GM12875 (cell line): Measurements from ENCODE around the gene EXOC6B.

Source experiments
- H3K4me3 ChIP-seq: one replicate; pipeline ENCODE4 v1.5.1; 2011; ENCODE audit warnings: low read depth, low read length, control low read depth
- TF ChIP-seq, protein P1 (sequence below): IDR thresholded peaks from 2 replicates; pipeline ENCODE4 v1.5.1; 2011; ENCODE audit warnings: low read depth, mild to moderate bottlenecking, control low read depth, inconsistent platforms, low read length, moderate library complexity, borderline replicate concordance; ENCODE audit not compliant: insufficient read depth

Gene EXOC6B

DNA sequence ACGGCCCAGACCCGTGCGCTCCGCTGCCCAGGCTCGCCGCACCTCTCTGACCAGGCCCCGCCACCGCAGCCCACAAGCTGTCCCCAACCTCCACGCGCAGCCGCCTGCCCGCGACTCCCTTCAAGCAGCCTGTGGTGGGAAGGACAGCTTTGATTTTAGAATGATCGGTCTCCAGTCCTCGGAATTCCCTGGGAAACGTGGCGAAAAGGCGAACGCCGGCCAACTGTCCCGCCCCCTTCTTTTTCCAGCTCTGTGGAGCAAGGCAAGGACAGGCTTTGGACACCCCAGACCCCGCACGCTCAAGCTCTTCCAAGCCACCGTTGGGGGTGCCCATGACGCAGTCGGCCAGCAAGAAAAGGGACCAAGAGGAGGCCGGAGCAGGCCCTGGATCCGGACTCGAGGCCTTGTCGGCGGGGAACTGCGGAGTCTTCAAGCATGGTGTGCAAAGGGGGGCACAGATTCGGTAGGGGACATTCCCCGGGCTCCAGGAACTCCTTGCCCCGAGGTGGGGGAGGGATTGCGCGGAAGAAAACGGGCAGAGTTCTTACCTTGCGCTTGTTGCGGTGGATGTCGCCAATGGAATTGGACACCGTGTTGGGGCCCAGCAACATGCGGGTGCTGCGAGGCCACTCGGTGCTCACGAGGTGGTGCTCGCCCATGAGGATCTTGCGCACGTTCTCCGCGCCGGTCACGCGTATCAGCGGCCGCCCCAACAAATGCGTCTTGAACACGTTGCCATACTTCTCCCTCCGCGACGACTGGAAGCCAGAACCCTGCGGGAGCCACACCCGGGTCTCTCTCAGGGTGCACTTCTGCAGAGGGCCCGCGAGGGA is 682.2 kb downstream of the EXOC6B start:
- H3K4me3 ChIP-seq: no peak overlapping the region
- TF ChIP-seq, protein P1, sequence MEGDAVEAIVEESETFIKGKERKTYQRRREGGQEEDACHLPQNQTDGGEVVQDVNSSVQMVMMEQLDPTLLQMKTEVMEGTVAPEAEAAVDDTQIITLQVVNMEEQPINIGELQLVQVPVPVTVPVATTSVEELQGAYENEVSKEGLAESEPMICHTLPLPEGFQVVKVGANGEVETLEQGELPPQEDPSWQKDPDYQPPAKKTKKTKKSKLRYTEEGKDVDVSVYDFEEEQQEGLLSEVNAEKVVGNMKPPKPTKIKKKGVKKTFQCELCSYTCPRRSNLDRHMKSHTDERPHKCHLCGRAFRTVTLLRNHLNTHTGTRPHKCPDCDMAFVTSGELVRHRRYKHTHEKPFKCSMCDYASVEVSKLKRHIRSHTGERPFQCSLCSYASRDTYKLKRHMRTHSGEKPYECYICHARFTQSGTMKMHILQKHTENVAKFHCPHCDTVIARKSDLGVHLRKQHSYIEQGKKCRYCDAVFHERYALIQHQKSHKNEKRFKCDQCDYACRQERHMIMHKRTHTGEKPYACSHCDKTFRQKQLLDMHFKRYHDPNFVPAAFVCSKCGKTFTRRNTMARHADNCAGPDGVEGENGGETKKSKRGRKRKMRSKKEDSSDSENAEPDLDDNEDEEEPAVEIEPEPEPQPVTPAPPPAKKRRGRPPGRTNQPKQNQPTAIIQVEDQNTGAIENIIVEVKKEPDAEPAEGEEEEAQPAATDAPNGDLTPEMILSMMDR: no peak

DNA sequence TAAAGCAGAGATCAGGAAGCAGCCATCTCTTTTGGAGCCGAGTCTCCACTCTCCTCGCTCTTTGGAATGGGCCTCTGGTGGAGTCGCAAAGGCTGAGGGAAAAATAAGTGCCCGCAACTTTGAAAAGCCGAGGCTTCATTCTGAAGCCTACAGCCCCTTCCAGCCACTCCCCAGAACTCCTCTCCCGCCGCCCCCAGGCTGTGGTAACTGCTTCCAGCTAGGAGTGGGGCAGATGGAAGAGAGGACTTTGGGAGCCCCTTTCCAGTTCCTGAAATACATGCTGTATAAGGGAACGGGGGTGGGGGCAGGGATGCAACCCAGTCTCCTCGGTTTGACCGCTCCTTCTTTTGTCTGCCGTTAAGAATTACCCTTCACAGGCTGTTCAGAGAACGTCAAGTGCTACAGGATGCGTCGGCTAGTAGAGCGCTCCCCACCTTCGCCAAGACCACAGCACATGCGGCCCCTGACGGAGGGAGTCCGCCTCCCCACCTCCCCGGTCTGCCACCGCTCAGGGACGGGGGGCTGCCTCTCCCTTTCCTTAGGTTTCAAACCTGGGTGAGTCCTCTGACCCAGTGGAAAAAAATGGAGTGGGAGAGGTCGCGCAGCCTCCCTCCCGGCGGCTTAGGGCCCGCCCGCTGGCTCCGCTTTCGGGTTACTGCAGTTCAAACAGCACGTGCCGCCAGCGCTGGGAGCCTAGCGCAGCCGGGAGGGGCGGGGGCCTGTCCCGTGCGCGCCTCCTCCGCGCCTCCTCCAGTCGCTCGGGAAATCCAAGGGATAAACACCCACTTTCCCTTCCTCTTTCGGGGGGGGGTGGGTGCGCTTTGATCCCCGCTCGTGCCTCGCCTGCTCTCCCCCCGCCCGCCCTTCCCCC is 683.0 kb downstream of the EXOC6B start:
- TF ChIP-seq, protein P1: no peak
- no peak overlapping the region for H3K4me3 ChIP-seq

DNA sequence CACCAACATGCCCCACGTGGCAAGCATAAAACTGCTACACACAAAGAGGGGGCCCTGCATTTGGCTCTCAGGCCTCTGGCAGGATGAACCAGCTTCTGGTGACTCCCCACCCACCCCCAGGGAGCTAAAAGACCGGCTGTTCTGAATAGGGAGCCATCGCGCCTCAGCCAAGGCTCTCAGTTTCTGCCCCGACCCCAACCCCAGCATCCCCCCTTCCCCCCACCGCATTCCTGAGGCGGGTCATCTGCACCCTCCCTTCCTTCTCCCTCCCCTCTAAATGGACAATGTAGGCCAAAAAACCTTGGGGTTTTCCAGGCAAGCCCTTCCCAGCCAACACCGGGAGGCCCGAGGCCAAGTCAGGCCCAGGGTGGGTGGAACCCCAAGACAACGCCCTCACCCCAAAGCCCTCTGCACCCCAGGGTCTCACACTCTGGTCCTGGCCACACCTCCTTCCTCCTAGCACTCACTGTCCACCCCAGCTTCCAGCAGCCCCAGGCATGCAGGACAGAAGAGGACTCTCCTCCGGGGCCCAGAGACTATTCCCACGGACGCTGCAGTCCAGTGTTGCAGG is 683.9 kb downstream of the EXOC6B start:
- no peak overlapping the region for H3K4me3 ChIP-seq
- TF ChIP-seq, protein P1: no peak

DNA sequence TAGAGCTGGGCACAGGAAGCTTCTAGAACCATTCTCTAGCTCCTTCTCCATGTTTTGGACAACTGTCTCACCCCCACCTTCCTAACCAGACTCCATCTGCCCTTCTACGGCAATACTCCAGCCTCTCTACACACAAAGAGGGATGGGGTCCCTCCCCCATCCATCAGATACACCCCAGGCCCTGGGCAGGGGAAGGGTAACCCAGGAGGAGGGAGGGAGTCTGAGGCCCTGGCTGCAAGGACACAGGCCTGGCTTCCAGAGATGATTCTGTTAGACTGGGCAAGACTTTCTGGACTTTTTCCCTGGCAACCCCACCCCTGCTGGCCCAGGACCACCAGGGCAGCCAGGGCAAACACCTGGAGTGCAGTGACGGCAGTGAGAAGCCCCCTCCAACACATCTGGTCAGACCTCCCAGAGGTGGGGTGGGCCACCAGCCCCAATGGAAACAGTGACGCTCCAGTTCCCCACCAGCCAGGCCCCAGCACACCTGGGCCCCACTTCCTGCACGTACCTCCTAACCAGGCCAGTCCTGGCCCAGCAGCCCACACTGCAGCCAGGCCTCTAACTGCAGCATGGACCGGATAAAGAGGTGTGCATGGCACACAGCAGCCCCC is 684.7 kb downstream of the EXOC6B start:
- TF ChIP-seq, protein P1: no peak
- H3K4me3 ChIP-seq: no peak overlapping the region

DNA sequence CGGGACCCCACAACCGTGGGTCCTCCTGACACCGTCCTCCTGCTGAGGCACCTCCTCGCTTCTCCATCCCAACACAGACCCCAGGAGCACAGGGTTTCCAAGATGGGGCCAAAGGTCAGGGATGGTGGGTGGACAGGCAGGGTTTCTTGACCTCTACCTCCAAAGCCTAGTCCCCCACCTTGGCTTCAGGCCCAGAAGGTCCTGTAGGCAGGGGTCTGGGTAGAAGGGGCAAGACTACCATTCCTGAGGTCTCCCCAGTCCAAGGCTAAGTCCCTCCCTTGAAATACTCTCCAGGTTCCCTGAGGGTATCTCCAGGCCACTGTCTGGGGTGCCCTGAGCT is 685.2 kb downstream of the EXOC6B start:
- TF ChIP-seq, protein P1: no peak
- H3K4me3 ChIP-seq: no peak overlapping the region

DNA sequence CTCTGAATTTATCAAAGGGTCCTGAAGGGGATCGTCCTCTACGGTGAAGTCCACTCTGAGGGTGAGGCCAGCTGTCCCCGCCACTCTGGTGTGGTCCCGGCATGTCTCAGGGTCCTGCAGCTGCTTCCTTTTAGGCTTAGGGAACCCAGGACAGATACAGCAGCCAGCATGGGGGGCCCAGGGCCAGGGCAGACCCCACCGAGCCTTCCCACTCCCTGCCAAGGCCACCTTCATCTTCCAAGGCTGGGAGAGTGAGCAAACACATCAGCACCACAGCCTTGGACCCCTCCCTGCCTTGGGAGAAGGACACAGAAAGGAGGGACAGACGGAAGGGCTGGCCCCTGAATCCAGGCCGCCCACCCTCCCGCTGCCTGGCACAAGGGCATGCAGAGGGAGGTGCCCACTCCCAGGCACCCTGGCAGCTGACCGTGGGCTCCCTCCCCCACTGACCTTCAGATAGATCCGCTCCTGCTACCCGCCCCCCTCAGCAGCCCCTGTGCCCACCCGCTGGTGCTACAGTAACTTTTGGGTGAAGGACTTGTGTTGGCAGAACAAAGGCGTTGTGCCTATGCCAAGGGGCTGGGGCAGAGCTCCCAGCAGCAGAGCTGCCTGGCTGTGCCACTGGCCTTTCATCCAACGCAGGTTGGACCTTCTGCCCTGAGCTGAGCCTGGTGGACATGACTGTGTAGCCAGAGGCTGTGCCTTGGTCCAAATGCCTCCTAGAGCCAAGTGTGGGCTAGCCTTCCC is 685.8 kb downstream of the EXOC6B start:
- H3K4me3 ChIP-seq: no peak overlapping the region
- TF ChIP-seq, protein P1: no peak
